Measurements from ENCODE around the gene CTBP1.

The CTBP1 gene

GRCh38 chr4:1242506-1243450 is 6.2 kb downstream of the CTBP1 start:
- Mint-ChIP-seq H3K9me3 (no peaks in the 10 kb centered on the region), H3K27ac (peak overlapping the region; percentile 95), H3K4me3 (no peak overlapping the region), H3K4me1 (peaks cover 40% of the 10 kb centered on the region), H3K27me3 (ENCODE audit: low read depth, poor library complexity) (no peaks in the 10 kb centered on the region), H3K36me3 (ENCODE audit: low read depth) (peaks cover 21% of the 10 kb centered on the region)
- TF ChIP-seq CTCF (IDR thresholded peaks at IDR 0.05), result no peak
- no peak for DNase-seq

- no peaks in the 10 kb centered on the region for H3K9me3 Mint-ChIP-seq
- no peaks in the 10 kb centered on the region for H3K27me3 Mint-ChIP-seq (ENCODE audit: low read depth, poor library complexity)
- H3K4me1 Mint-ChIP-seq, result peaks cover 37% of the 10 kb centered on the region
- no peak overlapping the region for H3K4me3 Mint-ChIP-seq
- no peak overlapping the region for H3K27ac Mint-ChIP-seq
- peaks cover 21% of the 10 kb centered on the region for H3K36me3 Mint-ChIP-seq (ENCODE audit: low read depth)
- no peak for TF ChIP-seq CTCF (IDR thresholded peaks at IDR 0.05)
- DNase-seq, result no peak
Measured at GRCh38 chr4:1241936-1242505, 6.9 kb downstream of the CTBP1 start.

GRCh38 chr4:1241466-1241935 is 7.4 kb downstream of the CTBP1 start:
- no peaks in the 10 kb centered on the region for H3K27me3 Mint-ChIP-seq (ENCODE audit: low read depth, poor library complexity)
- H3K27ac Mint-ChIP-seq, result peak overlapping the region; percentile 79
- H3K4me3 Mint-ChIP-seq, result no peak overlapping the region
- no peaks in the 10 kb centered on the region for H3K9me3 Mint-ChIP-seq
- no peak for TF ChIP-seq CTCF (IDR thresholded peaks at IDR 0.05)
- no peak for DNase-seq
- peaks cover 32% of the 10 kb centered on the region for H3K4me1 Mint-ChIP-seq
- H3K36me3 Mint-ChIP-seq (ENCODE audit: low read depth), result peaks cover 21% of the 10 kb centered on the region

- Mint-ChIP-seq H3K9me3 (no peaks in the 10 kb centered on the region), H3K36me3 (ENCODE audit: low read depth) (peaks cover 21% of the 10 kb centered on the region), H3K4me1 (peaks cover 26% of the 10 kb centered on the region), H3K4me3 (no peak overlapping the region), H3K27me3 (ENCODE audit: low read depth, poor library complexity) (no peaks in the 10 kb centered on the region), H3K27ac (peak overlapping the region; percentile 79)
- no peak for TF ChIP-seq CTCF (IDR thresholded peaks at IDR 0.05)
- DNase-seq, result no peak
Measured at GRCh38 chr4:1240721-1241465, 8.0 kb downstream of the CTBP1 start.

- Mint-ChIP-seq H3K9me3 (no peaks in the 10 kb centered on the region), H3K4me1 (peaks cover 24% of the 10 kb centered on the region)
Measured at GRCh38 chr4:1239950-1240307, 9.0 kb downstream of the CTBP1 start.

More at GRCh38 chr4:1239950-1240307, 9.0 kb downstream of the CTBP1 start:
- H3K27me3 Mint-ChIP-seq (ENCODE audit: low read depth, poor library complexity), result peaks cover 3% of the 10 kb centered on the region
- no peak overlapping the region for H3K4me3 Mint-ChIP-seq
- no peak for DNase-seq
- H3K36me3 Mint-ChIP-seq (ENCODE audit: low read depth), result peaks cover 30% of the 10 kb centered on the region
- TF ChIP-seq CTCF (IDR thresholded peaks at IDR 0.05), result no peak
- H3K27ac Mint-ChIP-seq, result peak overlapping the region; percentile 57
